Measurements from ENCODE around the gene PLCB1.

Gene PLCB1

GRCh38 chr20:8867038-8867740 lies 735.1 kb downstream of the PLCB1 start:
- TF ChIP-seq, protein P1, sequence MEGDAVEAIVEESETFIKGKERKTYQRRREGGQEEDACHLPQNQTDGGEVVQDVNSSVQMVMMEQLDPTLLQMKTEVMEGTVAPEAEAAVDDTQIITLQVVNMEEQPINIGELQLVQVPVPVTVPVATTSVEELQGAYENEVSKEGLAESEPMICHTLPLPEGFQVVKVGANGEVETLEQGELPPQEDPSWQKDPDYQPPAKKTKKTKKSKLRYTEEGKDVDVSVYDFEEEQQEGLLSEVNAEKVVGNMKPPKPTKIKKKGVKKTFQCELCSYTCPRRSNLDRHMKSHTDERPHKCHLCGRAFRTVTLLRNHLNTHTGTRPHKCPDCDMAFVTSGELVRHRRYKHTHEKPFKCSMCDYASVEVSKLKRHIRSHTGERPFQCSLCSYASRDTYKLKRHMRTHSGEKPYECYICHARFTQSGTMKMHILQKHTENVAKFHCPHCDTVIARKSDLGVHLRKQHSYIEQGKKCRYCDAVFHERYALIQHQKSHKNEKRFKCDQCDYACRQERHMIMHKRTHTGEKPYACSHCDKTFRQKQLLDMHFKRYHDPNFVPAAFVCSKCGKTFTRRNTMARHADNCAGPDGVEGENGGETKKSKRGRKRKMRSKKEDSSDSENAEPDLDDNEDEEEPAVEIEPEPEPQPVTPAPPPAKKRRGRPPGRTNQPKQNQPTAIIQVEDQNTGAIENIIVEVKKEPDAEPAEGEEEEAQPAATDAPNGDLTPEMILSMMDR (IDR thresholded peaks at IDR 0.05; ENCODE audit: low read depth, low read length, missing control alignments): no peak
- no peak overlapping the region for H3K4me3 ChIP-seq (ENCODE audit: low read depth, low read length)
- no peak for DNase-seq (ENCODE audit: low read depth)

DNA sequence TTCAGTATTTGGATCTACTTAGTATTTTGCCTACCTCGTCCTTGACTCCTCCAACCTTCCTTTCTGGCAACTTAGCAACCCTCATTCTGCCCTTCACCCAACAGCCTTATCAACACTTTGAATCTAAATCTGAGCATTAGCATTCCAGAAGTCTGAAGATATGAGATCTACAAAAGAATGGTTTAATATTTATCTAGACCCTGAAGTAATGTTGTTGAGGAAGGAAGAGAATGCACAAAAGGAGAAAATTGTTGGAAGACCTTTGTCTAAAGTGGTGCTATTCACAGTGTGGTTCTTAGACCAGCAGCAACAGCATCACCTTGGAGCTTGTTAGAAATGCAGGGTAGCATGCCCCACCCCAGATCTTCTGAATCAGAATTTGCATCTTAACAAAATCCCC lies 738.6 kb downstream of the PLCB1 start:
- TF ChIP-seq, protein P1 (IDR thresholded peaks at IDR 0.05; ENCODE audit: low read depth, low read length, missing control alignments): no peak
- DNase-seq (ENCODE audit: low read depth): no peak
- no peak overlapping the region for H3K4me3 ChIP-seq (ENCODE audit: low read depth, low read length)

DNA sequence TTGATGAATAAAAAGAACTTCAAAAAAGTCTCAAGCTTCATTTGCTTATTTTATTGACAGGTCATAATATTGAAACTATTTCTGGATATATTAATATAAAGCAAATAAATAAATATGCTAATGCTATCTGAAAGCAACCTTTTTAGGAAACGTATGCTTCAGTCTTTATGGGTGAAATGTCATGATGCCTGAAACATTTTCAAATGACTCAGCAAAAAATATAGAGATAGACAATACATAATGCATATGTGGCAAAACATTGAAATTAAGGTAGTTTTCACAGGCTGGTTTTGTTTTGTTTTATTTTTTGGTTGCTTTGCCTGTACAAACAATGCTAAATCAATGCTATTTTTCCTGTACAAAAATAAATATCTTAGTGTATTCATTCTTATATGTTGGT lies 742.4 kb downstream of the PLCB1 start:
- H3K4me3 ChIP-seq (ENCODE audit: low read depth, low read length): no peak overlapping the region
- DNase-seq (ENCODE audit: low read depth): no peak
- TF ChIP-seq, protein P1 (IDR thresholded peaks at IDR 0.05; ENCODE audit: low read depth, low read length, missing control alignments): no peak

GRCh38 chr20:8875586-8875985 lies 743.5 kb downstream of the PLCB1 start:
- TF ChIP-seq, protein P1 (IDR thresholded peaks at IDR 0.05; ENCODE audit: low read depth, low read length, missing control alignments): no peak
- no peak overlapping the region for H3K4me3 ChIP-seq (ENCODE audit: low read depth, low read length)
- no peak for DNase-seq (ENCODE audit: low read depth)

- TF ChIP-seq, protein P1 (IDR thresholded peaks at IDR 0.05; ENCODE audit: low read depth, low read length, missing control alignments): no peak
- no peak overlapping the region for H3K4me3 ChIP-seq (ENCODE audit: low read depth, low read length)
- no peak for DNase-seq (ENCODE audit: low read depth)
Observed at GRCh38 chr20:8876366-8876765, 744.3 kb downstream of the PLCB1 start.

GRCh38 chr20:8877294-8877693 lies 745.2 kb downstream of the PLCB1 start:
- H3K4me3 ChIP-seq (ENCODE audit: low read depth, low read length): no peak overlapping the region
- TF ChIP-seq, protein P1 (IDR thresholded peaks at IDR 0.05; ENCODE audit: low read depth, low read length, missing control alignments): no peak
- no peak for DNase-seq (ENCODE audit: low read depth)

- H3K4me3 ChIP-seq (ENCODE audit: low read depth, low read length): no peak overlapping the region
- no peak for DNase-seq (ENCODE audit: low read depth)
- TF ChIP-seq, protein P1 (IDR thresholded peaks at IDR 0.05; ENCODE audit: low read depth, low read length, missing control alignments): no peak
Observed at GRCh38 chr20:8879669-8880068, 747.6 kb downstream of the PLCB1 start.
